GM19023 (cell line): ENCODE measurements around the gene SPSB2.

Experiments
- ATAC-seq: cut with Tn5 transposase; IDR thresholded peaks from one replicate; pipeline ENCODE4 v1.9.1; 2021; ENCODE audit warnings: mild to moderate bottlenecking, moderate library complexity; ENCODE audit not compliant: unreplicated experiment

Gene SPSB2

GRCh38 chr12:6822426-6823135 is 50.5 kb downstream of the SPSB2 start:
- ATAC-seq, result no peak

- no peak for ATAC-seq
These were observed 51.3 kb downstream of the SPSB2 start, which contains the start of gene GPR162 for GRCh38 chr12:6821591-6822425. TSS of gene GPR162 (plus strand) at chr12:6821821. CDS start at chr12:6823899, 2,078 bp downstream.
